Raji (cell line): ENCODE measurements around the gene CAND2.

Experiments
- POLR2A ChIP-seq: IDR thresholded peaks from 2 replicates; pipeline ENCODE4 v1.6.1; 2011; ENCODE audit warnings: low read depth, low read length, control low read depth; ENCODE audit not compliant: insufficient read depth

CAND2 gene

DNA sequence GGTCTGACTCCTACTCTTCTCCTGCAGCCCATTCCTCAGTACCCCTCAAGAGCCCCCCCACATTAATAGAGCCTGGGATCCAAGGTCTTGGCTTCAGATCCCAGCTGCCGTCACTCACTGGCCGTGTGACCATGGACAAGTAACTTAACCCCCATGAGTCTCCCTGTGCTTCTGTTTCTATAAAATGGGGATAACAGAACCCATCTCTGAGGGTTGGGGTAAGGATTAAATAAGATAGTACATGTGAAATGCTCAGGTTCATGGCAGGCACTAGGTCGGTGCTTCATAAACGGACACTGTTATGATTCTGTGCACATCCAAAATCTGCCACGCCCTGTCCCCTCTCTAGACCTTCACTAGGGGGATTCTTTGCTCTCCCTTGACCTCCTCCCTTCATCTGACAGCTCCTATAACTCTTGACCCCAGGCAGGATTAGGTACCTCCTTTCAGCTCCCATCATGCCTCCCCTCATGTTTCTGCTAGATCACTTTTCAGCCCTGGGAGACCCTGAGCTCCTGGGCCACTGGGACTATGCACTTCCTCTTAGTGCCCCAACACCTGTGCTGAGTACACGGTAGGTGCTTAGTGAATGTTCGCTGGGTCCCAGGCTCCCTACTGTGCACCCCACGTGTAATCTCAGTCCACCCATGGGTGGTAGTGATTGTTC, 1.5 kb downstream of the CAND2 start:
- TF ChIP-seq POLR2A, result no peak

DNA sequence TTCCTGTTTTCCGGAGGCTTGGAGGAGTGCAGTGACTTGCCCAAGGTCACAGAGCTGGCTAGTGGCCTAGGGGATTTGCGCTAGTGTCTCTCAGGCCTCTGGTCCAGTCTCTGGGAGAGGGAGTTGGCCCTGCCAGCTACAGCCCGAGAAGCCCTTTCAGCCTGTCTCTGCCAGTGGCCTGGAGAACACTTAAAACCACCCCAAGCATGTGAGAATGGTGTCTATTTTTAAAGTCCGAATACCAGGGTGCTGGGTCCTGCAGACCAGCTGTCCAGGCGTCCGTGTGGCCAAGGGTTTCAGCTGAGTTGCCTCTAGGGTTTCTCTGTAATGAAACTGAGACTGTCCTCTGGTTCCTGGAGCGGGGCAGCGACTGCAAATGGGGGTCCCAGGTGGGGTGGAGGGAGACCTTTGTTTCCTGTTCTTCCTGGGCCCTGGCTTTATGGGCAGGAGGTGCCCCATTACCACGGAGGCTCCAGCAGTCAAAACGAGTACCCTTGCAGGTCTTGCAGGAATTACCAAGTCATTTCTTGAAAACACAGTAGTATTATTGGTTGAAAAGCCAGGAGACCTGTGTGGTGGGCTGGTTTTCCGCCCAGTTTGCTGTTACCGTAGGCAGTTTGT, 2.2 kb downstream of the CAND2 start:
- TF ChIP-seq POLR2A, result no peak

DNA sequence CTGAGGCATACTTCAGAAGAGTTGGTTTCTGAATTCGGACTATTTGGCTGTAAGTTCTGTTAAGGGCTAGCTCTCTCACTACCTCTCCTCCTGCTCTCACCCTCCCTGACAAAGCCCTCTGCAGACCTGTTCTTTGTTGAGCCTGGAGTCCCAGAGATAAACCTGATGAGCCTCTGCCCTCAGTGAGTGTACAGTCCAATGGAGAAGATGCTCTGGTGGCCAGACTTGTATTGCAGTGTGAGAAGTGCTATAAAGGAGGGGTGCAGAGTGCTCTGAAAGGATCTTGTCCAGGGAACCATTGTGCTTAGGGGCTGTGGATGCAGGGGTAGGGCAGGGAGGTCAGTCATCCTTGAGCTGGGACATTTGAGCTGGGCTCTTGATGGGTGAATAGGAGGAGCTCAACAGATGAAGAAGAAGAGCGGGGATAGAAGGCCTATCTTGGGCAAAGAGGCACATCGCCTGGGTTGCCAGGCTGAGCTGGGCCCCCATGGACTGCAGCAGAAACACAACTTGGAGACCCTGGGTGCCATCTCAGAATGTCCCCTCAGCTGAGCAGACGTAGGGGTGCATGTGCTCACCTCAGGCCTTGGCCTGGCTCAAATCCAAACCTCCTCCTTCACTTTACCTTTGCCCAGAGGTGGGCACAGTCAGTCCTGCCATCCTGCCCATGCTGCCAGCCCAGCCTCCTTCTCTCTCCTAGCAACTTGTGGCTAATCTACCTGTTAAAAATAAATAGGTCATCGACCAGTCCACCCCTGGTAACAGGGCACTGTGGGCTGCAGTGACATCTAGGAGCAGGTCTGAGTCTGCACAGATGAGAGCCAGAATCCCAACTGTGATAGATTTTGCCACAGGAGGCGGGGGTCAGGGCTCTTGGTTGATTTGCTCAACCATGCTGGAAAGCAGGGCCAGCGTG, 3.3 kb downstream of the CAND2 start:
- no peak for TF ChIP-seq POLR2A

DNA sequence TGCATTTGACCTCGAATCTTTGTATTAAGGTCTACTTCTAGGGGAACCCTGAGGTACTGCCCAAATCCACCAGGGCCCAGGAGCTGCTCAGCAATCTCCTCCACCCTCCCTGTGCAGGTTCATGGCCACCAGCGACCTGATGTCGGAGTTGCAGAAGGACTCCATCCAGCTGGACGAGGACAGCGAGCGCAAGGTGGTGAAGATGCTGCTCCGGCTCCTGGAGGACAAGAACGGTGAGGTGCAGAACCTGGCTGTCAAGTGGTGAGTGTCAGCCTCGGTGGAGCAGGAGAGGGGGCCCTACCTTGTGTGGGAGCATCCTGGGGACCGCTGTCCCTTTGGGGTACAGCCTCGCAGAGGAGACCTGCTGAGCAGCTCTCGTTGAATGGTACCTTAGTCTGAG, 6.9 kb downstream of the CAND2 start:
- TF ChIP-seq POLR2A, result no peak

DNA sequence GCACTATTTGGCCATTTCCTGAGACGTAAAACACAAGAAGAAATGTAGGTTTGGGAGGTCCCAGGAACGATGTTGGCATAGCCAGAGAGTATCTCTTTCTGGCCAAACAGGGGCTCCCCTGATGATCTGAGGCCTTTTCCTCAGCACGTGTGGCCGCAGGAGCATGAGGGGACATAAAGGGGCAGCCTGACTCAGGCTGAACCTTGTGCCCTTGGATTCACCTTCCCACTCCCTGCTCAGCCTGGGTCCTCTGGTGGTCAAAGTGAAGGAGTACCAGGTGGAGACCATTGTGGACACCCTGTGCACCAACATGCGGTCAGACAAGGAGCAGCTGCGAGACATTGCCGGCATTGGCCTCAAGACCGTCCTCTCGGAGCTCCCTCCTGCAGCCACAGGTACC, 10.6 kb downstream of the CAND2 start:
- no peak for TF ChIP-seq POLR2A

DNA sequence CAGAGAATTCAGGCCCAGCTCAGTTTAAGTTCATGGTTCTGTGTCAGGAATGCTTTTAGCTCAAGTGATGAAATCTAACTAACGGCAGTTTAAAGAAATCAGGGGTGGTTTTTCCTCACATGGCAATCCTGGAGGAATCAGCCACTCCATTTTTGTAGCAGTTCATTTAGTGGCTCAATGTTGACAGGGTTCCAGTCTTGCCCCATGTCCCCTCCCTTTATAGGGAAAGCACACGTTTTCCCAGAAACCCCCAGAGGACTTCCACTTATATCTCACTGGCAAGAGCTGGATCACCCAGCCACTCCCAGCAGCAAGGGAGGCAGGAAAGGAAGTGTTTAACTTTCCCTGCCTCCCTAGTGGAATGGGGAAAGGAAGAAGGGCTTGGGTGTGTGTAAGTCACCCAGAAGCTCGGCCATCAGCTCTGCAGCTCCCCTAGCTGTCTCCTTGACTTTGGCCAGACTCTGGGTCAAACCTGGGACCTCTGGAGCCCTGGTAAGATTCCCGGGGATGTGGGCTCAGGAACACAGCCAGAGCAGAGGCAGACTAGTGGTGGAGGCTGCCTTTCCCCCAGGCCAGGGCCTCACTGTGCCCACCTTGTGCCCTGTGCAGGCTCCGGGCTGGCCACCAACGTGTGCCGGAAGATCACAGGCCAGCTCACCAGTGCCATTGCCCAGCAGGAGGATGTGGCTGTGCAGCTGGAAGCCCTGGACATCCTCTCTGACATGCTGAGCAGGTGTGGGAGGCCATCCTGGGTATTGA, 11.3 kb downstream of the CAND2 start:
- TF ChIP-seq POLR2A, result no peak

DNA sequence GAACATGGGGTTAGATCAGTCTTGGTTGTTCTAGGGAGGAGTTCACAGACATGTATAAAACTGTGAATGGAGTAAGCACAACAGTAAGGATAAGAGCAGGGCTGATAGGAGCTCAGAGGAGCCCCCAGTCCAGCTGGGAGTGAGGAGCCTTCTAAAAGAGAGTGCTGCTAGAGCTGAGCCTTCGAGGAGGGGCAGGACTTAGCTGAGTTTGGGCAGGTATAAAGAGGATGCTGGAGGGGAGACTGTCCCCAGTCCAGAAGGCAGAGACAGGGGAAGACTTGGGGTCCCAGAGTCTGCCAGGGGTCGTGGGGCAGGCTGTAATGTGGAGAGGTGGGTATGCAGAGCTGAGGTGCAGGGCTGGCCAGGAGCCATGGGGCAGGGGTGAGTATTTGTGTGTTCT, 12.1 kb downstream of the CAND2 start:
- TF ChIP-seq POLR2A, result no peak

DNA sequence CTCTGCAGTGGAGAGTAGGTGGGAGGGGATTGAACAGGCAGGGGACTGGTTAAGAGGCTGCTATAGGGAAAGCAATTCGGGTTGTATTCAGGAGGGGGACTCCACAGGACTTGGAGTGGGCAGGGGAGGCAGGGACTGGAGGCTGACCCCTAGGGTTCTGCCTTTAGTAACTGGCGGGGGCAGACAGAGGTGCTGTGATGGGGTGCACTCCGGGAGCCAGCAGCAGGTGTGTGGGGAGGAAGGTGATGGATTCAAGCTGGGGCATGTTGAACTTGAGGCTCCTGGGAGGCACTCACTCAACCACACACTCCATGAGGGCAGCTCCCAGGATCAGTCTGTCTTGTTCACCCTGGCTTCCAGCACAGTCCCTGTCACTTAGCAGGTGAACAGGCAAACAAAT, 12.5 kb downstream of the CAND2 start:
- no peak for TF ChIP-seq POLR2A

DNA sequence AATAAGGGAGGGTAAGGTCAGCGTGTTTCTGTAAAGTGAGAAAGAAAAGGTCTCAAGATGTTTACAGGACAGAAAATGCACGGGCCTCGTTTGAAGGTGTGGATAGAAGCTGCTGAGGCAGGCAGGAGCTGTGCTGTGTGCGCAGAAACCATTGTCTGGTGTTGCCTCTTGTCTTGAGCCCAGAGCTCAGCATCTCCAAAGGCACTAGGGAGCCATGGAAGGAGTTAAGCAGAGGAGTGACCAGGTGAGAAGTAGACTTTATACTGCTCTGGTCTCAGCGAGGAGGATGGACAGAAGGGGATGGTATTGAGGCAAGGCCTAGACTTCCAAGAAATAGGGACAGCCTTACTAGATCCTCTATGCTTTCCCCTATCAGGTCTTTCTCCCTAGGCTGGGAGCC, 13.0 kb downstream of the CAND2 start:
- TF ChIP-seq POLR2A, result no peak

DNA sequence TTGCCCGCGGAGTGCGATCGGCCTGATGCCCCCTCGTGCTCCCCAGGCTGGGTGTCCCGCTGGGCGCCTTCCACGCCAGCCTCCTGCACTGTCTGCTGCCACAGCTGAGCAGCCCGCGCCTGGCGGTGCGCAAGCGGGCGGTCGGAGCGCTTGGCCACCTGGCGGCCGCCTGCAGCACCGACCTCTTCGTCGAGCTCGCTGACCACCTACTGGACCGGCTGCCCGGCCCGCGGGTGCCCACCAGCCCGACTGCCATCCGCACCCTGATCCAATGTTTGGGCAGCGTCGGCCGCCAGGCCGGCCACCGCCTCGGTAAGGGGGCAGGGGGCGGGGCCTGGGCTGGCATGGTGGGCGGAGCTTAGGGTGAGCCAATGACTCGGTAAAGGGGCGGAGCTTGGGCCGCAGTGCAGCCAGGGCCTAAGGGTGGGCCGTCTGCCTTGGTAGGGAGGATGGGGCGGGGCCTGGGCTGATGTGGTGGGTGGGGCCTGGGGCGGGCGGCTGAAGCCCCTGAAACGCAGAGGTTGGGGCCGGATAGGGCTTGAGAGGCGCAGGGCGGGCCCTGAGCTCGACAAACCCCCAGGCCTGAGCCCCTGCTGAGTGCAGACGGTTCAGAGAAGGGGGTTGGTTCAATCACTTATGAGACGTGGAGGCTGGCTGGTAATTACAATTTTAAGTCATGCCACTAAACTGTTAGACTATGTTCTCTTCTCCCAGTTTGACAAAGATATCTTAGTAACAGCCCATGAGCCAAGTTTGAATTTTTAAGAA, 13.7 kb downstream of the CAND2 start:
- TF ChIP-seq POLR2A, result no peak

DNA sequence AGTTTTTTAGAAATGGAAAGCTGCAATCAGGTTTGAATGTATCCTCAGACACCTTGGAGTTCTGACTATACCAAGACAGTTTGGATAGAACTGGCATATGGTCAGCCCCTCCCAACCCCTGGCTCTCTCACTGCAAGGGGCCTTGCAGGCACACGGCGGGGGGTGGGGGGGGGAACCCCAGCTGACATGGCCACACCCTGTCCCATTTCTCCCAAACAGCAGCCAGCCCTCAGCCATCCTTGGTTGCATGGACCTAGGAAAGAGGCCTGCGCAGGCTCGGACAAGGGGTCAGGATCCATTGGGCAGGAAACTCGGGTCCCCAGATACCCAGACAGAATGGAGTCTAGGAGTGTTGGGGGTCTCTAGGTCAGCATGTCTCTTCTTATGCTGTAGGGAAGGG, 14.5 kb downstream of the CAND2 start:
- no peak for TF ChIP-seq POLR2A

DNA sequence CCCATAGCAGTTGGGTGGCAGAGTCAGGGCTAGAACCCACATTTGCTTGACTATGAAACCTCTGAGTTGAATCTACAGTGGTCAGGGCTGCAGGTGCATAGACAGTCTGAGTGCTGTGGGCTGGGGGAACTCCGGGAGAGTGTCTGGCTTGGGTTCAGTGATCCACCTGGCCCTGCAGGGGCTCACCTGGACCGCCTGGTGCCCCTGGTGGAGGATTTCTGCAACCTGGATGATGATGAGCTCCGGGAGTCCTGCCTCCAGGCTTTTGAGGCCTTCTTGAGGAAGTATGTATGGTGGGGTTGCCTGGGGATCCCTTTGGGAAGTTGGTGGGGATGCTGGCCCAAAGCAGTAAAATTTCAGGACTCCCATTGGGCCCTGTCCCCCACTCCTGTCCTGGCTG, 16.3 kb downstream of the CAND2 start:
- TF ChIP-seq POLR2A, result no peak

DNA sequence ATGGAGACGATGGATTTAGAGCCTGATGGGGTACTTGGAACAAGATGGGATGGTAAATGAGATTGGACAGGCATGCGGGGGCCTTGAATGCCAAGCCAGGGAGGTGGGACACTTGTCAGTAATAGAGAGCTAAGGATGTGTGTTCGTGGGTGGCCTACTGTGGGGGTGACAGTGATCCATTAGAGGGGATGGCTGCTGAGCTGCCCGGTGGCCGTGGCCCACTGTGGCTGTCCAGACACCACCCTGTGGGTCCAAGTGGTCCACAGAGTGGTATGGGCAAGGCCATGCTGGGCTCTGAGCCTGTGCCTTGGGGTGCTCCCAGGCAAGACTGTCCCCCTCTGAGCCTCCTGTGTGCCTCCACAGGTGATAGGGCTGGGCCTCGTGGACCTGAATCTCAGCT, 17.5 kb downstream of the CAND2 start:
- TF ChIP-seq POLR2A, result no peak

DNA sequence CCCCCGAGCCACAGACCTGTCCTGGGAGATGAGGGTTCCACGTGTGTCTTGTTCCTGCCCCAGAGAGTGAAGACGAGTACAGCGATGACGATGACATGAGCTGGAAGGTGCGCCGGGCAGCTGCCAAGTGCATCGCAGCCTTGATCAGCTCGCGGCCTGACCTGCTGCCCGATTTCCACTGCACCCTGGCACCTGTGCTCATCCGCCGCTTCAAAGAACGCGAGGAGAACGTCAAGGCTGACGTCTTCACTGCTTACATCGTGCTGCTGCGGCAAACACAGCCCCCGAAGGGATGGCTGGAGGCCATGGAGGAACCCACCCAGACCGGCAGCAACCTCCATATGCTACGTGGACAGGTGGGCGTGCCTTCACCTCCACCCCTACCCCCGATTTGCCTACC, 18.6 kb downstream of the CAND2 start:
- no peak for TF ChIP-seq POLR2A

DNA sequence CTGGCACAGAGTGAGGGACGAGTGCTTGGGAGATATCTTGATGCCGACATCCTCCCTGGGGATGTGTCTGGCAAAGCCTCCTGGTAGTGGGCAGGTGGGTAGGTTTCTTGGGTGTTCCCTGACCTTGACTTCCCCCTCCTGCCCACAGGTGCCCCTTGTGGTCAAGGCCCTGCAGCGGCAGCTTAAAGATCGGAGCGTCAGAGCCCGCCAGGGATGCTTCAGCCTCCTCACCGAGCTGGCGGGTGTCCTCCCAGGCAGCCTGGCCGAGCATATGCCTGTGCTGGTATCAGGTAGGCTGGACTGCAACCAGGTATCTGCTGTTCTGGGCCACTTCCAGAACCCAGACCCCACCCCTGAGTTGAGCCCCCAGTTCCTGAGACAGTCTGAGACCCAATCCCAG, 19.2 kb downstream of the CAND2 start:
- no peak for TF ChIP-seq POLR2A
